GM12873 (cell line): ENCODE data around the gene SMYD3.

Experiments
- CTCF ChIP-seq: IDR thresholded peaks from 2 replicates; pipeline ENCODE4 v1.5.1; 2012; ENCODE audit warnings: low read depth, mild to moderate bottlenecking, moderate library complexity, low read length, control low read depth; ENCODE audit not compliant: insufficient read depth; ENCODE audit errors: missing control alignments

SMYD3 gene

GRCh38 chr1:246155923-246156322 is 351.2 kb downstream of the SMYD3 start:
- TF ChIP-seq CTCF = no peak

DNA sequence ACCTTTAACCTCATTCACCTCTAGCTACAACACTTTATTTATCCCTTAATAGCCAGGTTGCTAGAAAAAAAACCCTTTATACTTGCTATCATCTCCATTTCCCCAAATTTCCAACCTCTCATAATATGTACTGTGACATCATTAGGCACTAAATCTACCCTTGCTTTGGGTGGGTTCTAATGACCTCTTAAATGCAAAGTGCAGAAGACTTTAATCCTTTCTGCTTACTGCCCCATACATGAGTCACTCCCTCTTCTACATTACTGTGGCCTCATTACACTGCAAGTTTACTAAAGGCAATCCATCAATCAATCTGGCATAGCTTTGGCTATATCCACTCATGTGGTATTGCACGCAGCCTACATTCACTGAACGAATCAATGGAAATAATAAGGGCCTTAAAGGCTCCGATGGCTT is 353.3 kb downstream of the SMYD3 start:
- no peak for TF ChIP-seq CTCF

DNA sequence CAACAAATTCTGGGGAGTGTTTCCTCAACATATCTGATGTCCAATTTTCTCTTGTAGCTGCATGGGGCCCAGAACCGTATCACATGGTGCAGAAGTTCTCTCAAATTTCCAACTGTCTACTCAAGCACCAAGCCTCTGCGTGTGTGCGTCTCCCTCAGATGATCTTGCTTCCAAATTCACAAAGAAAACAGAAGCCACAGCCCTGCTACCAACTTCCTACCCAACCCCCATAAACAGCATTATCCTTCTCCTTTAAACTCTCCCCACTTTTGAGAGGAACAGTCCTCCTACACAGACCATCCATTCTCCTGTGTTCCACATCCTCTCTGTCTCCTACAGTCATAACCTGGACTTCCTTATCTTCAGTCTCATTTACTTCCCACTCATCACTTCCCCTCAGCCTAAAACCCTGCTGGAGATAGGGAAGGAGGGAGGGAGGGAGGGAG is 354.1 kb downstream of the SMYD3 start:
- no peak for TF ChIP-seq CTCF

- no peak for TF ChIP-seq CTCF
Measured at GRCh38 chr1:246151796-246152434, 355.2 kb downstream of the SMYD3 start.

DNA sequence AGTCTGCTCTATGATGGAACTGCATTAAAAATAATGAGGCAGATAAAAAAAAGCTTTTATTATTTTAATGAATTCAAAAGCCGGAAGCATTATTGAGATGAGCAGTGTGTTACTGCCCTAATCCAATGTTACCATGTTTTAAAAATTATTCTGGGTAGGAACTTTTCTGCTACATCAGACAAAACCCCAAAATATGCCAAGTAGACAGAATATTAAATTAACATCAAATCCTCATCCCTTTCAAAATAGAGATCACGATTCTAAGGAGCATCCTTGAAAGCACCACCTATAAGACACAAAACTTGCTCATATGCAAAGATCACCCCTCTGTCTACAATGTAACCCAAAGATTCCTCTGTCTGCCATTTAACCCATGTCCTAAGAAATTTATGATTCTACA is 357.5 kb downstream of the SMYD3 start:
- no peak for TF ChIP-seq CTCF

DNA sequence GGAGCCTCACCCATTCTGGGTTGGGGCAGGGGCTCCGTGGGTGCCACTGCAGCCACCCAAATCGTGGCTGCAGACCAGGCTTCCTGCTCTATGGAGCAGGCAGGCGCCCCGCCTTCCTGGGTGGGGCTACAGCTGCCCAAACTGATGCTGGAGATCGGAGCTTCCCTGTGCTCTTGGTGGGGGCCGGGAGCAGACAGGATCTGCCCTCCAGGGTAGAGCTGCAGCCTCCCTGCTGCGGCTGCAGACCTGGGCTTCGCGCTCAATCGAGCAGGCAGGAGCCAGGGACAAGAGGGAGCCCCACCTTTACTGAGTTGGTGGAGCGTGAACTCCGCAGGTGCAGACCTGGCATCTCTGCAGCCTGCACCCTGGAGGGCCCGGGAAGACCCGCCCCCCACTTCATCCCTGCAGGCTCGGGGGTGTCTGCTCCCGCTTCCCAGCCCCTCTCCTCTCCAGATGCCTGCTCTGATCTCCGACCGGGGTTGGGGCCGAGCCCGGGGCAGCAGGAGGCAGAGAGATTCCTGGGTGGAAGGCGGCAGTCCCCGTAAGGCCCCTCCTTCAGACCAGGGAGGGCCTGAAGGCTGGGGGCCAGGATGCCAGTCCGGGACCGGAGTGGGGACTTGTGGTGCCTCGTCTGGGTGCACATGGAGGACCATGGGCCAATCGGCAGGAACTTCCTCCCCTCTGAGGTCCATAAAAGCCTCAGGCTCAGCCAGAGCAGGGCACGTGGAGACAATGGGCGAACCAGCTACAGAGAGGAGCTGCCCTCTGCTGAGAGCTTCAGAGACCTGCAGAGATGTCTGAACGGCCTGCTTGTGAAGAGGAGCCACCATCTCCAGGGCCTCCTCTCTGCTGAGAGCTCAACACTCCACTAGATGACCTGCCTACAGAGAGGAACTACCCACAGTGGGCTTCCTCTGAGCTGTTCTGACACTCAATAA is 359.3 kb downstream of the SMYD3 start:
- no peak for TF ChIP-seq CTCF

DNA sequence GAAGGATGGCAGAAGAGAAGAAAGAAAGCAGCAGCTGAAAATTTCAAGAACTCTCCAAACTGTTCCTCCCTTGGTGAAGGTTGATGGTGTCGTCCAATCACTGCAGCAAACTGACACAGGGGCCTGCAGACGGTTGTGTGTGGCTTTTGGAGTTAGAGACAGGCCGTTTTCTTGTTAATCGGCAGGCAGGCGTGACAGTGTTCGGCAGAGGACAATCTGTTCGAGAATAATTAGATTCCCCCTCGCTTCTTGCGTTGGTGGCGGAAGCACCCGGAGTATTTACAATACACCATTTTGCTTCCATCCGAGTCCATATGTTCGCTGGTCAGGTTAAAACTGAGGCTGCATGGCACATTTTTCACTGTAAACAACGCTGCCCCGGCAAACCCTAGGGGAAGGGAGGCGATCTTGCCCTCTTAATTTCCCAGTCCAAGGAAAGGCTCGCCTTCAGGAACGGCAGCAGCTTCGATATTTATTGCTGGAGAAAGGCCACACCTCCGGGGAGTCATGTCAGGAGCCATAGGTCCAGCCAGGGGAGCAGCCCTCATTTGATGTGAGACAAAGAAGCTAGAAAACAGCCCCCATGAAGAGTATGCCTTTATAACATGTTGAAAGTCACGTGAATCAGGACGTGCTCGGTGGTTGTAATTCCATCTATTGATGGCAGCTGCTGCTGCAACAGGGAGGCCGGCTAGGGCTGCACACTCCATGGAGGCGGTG is 360.1 kb downstream of the SMYD3 start:
- TF ChIP-seq CTCF = no peak
